Activated CD4-positive, alpha-beta T cell treated with anti-CD3 and anti-CD28 coated beads, Interleukin-2, Interleukin-4, amounts not matched to agents 100 ng/mL and 50 ng/mL, durations not matched to agents 16 hours and 8 hours (primary cell): Measurements from ENCODE around the gene CCNE1.
"Not testable (repeated sequence)": the region's sequence is repeated elsewhere in the genome, so short reads cannot be mapped to it uniquely, and the experiment has no call there.

Experiments
- DNase-seq: peaks from one replicate; pipeline ENCODE4 v3.0.0-alpha.2; 2020; ENCODE audit warnings: low spot score

Gene CCNE1

GRCh38 chr19:29787281-29787680, 24.5 kb upstream of the CCNE1 start:
- no peak for DNase-seq

DNA sequence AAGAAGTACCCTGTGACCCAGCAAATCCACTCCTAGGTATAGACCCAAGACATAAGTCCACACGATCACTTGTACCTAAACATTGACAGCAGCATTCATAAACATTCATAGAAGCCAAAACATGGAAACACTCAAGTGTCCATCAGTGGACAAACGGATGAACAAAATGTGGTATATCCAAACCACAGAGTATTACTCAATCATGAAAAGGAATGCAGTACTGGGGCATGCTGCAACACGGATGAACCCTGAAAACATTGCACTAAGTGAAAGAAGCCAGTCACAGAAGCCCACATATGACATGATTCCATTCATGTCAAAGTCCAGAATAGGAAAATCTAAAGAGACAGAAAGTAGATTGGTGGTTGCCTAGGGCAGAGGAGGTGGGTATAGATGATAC, 22.8 kb upstream of the CCNE1 start:
- no peak for DNase-seq

DNA sequence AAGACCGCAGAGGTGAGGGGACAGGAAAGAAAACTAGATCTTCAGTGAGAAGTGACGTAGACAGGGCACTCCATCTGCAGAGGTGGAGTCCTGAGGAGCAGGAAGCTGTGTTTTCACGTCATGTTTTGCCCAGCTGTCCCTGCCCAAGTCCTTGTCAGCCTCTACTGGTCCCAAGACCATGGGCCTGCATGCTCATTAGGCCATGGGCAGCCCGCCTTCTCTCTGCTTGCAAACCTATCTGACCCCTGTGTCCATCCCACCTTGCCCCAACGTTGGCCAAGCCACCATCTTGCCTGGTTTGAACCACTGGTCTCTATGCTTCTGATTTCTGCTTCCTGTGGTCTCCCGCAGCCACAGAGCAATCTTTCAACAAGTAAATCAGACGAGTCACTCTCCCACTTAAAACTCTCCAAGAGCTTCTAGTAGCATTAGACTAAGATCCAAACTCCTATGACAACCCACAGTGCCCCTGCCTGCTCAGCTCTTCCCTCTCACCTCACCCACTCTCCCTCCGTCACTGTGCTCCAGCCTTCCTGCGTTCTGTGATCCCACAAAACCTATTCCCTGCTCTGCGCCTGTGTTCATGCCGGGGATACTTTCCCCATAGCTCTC, 18.6 kb upstream of the CCNE1 start:
- DNase-seq, result no peak

- DNase-seq, result not testable (repeated sequence)
These were observed 17.3 kb upstream of the CCNE1 start for GRCh38 chr19:29794490-29794889.

DNA sequence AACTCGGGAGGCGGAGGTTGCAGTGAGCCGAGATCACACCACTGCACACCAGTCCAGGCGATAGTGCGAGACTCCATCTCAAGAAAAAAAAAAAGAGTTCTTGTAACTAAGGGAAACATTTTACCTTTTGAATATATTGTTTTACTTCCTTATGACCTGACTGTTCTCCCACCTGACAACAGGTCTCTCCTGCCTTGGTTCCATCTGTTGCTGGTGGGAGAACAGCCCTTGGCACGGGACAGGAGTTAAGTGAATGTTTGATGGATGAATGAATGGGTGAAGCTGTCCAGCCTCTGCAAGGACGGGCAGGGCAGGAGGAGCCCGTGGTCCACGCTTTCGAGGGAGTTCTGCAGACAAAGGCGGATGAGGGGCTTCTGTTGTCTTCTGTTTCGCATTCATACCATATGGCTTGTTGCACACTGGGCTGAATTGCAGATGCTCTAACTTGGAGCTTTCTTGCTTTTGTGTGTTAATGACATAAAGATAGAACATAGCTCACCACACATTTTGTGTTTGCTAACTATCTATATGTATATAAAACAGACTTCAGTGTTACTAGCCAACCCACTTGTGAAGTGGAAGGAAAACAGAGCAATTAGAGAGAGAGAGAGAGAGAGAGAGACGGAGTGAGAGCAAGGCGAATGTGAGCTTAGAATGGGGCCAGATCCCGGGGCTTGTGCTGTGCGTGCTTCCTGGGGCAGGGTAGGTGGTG, 16.2 kb upstream of the CCNE1 start:
- DNase-seq, result no peak

DNA sequence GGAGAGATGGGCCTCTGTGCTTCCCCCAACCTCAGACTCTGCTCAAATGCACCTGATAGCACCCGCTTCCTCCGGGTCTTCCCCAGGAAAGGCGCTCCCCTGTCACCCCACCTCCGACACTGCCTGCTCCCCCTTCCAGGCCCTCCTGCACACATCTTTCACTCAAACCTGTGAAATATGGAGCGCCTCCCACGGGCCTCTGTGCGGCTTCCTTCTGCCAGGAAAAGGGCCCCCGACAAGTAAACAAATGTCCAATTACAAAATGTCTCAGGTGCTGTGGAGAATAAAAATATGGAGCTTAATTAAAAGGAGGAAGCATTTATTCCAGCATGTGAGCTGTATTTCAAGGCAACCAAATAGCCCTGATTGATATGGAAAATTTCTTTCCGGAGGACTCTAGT, 15.6 kb upstream of the CCNE1 start:
- DNase-seq, result no peak

DNA sequence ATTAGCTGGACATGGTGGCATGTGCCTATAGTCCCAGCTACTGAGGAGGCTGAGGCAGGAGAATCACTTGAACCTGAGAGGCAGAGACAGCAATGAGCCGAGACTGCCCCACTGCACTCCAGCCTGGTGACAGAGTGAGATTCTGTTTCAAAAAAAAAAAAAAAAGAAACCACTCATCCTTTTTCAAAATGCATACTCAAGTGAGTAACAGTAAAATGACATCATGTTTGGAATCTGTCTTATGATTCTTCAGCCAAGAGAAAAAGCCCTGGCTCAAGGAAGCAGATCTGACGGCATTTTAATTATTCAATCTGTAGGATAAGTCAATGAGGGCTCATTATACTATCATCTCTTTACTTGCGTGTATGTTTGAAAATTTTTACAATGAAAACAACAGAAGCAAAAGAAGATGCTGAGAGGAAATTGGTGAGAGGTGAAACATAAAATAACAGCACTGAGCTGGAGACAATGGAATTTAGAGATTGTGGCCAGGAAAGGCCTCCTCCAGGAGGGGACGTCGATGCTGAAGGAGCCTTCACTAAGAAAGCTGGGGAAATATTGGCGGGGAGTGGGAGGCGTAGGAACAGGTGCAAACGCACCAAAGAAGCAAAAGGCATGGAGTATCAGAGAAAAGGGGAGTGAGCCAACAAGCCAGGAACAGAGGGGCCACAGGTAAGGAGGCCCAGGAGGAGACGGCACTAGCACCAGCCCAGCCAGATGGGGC, 12.9 kb upstream of the CCNE1 start:
- no peak for DNase-seq

GRCh38 chr19:29800100-29800825, 11.5 kb upstream of the CCNE1 start:
- no peak for DNase-seq

DNA sequence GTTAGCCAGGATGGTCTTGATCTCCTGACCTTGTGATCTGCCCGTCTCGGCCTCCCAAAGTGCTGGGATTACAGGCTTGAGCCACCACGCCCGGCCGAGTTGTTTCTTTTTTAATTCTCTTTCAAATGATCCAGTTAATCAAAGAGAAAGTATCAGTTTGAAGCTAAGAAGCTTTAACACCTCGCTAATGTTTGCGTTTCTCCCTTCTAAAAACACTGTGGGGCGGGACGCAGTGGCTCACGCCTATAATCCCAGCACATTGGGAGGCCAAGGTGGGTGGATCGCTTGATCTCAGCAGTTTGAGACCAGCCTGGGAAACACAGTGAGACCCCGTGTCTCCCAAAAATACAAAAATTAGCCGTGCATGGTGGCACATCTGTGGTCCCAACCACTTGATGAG, 7.8 kb upstream of the CCNE1 start:
- not testable (repeated sequence) for DNase-seq

DNA sequence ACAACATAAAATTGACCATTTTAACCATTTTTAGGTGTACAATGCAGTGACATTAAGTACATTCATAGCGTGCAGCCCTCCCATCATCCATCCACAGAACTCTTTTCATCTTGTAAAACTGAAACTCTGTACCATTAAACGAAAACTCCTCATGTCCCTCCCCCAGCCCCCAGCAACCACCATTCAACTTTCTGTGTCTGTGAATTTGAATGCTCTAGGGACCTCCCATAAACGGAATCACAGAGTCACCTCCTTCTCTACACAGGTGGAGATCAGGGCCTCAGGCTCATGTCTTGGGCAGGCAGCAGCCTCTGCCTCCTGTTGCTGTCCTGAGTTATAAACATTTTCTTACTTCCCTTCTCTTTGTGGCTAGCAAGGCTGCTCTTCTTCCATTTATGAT, 7.3 kb upstream of the CCNE1 start:
- DNase-seq, result peak; percentile 55

GRCh38 chr19:29805031-29805965, 6.5 kb upstream of the CCNE1 start:
- no peak for DNase-seq

- no peak for DNase-seq
These were observed 5.5 kb upstream of the CCNE1 start for GRCh38 chr19:29806098-29806866.

DNA sequence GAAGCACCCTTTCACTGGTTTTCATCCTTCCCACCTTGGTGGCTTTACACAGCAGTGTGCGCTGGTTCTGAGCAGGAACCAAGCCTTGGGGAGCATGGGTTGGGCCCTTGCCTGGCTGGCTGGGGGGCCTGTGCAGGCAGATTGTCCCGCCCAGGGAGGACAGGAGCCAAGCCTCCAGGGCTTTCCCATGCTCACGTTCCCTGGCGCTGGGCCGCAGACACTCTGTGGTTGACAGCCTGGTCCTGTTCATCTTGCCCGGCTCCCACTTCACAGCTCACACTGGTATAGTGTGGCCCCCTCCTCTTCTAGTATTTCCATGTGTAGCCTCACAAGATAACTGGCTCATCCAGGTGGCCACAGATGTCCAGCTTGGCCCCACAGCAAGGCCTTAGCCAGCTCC, 4.6 kb upstream of the CCNE1 start:
- DNase-seq, result no peak

DNA sequence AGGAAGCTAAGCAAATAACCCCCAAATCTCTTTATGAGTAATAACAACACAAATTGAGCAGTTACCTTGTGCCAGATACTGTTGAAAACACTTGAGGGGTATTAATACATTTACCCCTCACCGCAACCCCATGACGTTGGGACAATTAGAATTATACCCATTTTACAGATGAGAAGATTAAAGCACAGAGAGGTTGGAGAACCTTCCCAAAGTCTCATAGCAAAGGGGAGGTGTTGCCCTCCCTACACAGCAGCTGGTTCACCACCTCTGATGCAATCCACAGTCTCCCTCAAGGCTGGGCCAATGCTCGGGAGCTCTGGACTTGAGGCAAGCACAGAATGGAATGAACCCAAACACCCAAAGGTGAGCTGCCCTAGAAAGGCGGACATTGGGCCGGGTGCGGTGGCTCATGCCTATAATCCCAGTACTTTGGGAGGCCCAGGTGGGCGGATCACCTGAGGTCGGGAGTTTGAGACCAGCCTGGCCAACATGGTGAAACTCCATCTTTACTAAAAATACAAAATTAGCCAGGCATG, 3.9 kb upstream of the CCNE1 start:
- DNase-seq, result no peak

DNA sequence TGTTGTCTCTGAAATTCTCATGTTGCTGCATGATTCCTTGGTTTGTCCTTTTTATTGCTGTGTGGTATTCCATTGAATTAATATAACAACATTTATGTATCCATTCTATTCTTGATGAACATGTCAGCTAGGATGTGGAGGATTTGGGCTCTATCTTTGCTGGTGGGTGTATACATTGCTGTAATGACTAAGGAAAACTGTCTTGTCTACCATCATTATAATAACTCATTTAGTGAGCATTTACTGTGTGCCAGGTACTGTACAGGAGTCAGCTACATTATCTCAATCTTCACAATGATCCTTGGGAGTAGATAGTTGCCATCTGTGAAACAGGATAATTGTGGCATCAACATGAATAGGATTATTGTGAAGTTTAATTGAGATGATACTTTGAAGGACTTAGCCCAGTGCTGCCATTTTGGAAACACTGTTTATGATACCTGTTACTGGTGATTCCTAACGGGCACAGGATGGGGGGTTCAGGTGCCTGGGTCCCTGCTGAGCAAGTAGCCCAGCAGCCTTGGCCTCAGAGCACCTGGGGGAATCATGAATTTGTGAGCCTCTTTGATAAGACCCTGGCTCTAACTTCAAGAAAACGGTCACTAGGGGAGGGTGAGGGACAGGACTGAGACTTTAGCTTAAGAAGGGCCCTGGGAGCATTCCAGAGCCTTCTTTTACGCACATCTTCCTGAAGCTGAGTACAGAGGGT, 1.8 kb upstream of the CCNE1 start:
- DNase-seq, result no peak

- no peak for DNase-seq
These were observed 1.3 kb upstream of the CCNE1 start for GRCh38 chr19:29810504-29810871.

- DNase-seq, result peak; percentile 11
These were observed 489 bp downstream of the CCNE1 start for GRCh38 chr19:29812080-29812880.

DNA sequence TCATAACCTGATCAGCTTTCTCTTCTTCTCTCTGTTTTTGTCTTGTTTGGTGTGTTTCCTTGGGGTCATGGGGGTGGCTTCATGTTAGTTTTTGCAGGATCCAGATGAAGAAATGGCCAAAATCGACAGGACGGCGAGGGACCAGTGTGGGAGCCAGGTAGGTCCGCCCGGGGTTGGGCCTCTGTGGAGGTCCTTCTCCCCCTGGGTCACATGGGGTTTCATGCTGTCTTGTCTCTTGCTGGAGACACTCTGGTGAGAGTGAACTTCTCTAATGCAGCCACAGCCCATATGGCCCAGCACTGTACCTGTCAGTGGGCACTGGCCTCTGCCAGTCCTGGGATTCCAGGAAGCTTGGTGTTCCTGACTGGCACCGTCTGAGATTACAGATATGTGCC, 1.1 kb downstream of the CCNE1 start:
- no peak for DNase-seq

- DNase-seq, result no peak
These were observed 1.9 kb downstream of the CCNE1 start for GRCh38 chr19:29813642-29814041.
